PC-9 (cell line): ENCODE data around the gene TSPOAP1. TPM values are rescaled to one million over a fixed set of nuclear protein-coding genes. Genes with fewer than 3 reads are reported as not detected.

Source experiments
- BruUV-seq: library from RNA; stranded (reverse); fragments of 400-500 nt; replicated peaks from 2 replicates; lab custom pipeline; 2021; lab: Mats Ljungman, UMichigan
- CTCF ChIA-PET: fragments of 300-600 bp; sonication (Branson Sonifier 250); formaldehyde crosslinking; loops from one replicate; lab custom pipeline; 2022; ENCODE audit warnings: antibody characterized with exemption; lab: Charles Lee
- POLR2A ChIA-PET: fragments of 300-600 bp; sonication (Branson Sonifier 250); formaldehyde crosslinking; loops from one replicate; lab custom pipeline; 2022; ENCODE audit warnings: antibody characterized with exemption; ENCODE audit not compliant: unreplicated experiment; lab: Charles Lee
- DNase-seq, 2 experiments: peaks; one replicate each; pipeline versions ENCODE4 v3.0.0 to v3.0.0-alpha.2; 2015 to 2022; ENCODE audit warnings: mixed read lengths in 1 of 2
- H2AFZ ChIP-seq: fragments of 200-600 bp; sonication (generic); 2 replicates; pipeline ENCODE4 v1.8.1; 2017; ENCODE audit warnings: antibody characterized with exemption
- H3F3A ChIP-seq: fragments of 200-600 bp; sonication (generic); 2 replicates; pipeline ENCODE4 v1.8.1; 2017; ENCODE audit warnings: antibody characterized with exemption, mild to moderate bottlenecking, low read depth; ENCODE audit not compliant: insufficient read depth
- H3K27ac ChIP-seq: fragments of 200-600 bp; sonication (generic); 2 replicates; pipeline ENCODE4 v1.6.1; 2016; ENCODE audit warnings: mixed run types
- H3K27me3 ChIP-seq: fragments of 200-600 bp; sonication (generic); 2 replicates; pipeline ENCODE4 v1.6.1; 2016; ENCODE audit warnings: low read depth, mixed run types; ENCODE audit not compliant: insufficient read depth
- H3K36me3 ChIP-seq: fragments of 200-600 bp; sonication (generic); 2 replicates; pipeline ENCODE4 v1.6.1; 2016; ENCODE audit warnings: low read depth, mixed run types
- H3K4me1 ChIP-seq: fragments of 200-600 bp; sonication (generic); replicated peaks from 2 replicates; pipeline ENCODE4 v1.6.1; 2016; ENCODE audit warnings: mixed run types; ENCODE audit not compliant: insufficient read depth
- H3K4me2 ChIP-seq: fragments of 200-600 bp; sonication (generic); 2 replicates; pipeline ENCODE4 v1.6.1; 2017; ENCODE audit warnings: mixed run types
- H3K4me3 ChIP-seq: fragments of 200-600 bp; sonication (generic); 2 replicates; pipeline ENCODE4 v1.6.1; 2016; ENCODE audit warnings: mixed run types
- H3K79me2 ChIP-seq: fragments of 200-600 bp; sonication (generic); 2 replicates; pipeline ENCODE4 v1.6.1; 2017; ENCODE audit warnings: low read depth, mixed run types
- H3K9me2 ChIP-seq: fragments of 200-600 bp; sonication (generic); 2 replicates; pipeline ENCODE4 v1.8.1; 2017; ENCODE audit warnings: mild to moderate bottlenecking; ENCODE audit not compliant: insufficient read depth
- H3K9me3 ChIP-seq: fragments of 200-600 bp; sonication (generic); 2 replicates; pipeline ENCODE4 v1.8.1; 2016; ENCODE audit warnings: low read depth; ENCODE audit not compliant: insufficient read depth
- H4K20me1 ChIP-seq: fragments of 200-600 bp; sonication (generic); 2 replicates; pipeline ENCODE4 v1.8.1; 2017; ENCODE audit not compliant: insufficient read depth
- EZH2 ChIP-seq: fragments of 200-600 bp; sonication (generic); IDR thresholded peaks from 2 replicates; pipeline ENCODE4 v1.8.0; 2017; ENCODE audit warnings: antibody characterized with exemption, low read depth
- intact Hi-C: fragments of 100-400 bp; cut with micrococcal nuclease; formaldehyde crosslinking; loops from one replicate; pipeline ENCODE4 v1.10.0; 2022; ENCODE audit not compliant: unreplicated experiment
- total RNA-seq: library from RNA; stranded (reverse); gene quantifications from 2 replicates; pipeline ENCODE4 v1.2.3, GENCODE V29; 2021
- TF ChIP-seq, protein P1 (sequence below): fragments of 200-600 bp; sonication (generic); conservative IDR thresholded peaks from 2 replicates; pipeline ENCODE4 v1.6.1; 2017; ENCODE audit warnings: mixed run types, antibody characterized with exemption, mild to moderate bottlenecking, moderate library complexity

The TSPOAP1 gene
- total RNA-seq, 1 experiment from 2014 or later: 0.15 TPM

DNA sequence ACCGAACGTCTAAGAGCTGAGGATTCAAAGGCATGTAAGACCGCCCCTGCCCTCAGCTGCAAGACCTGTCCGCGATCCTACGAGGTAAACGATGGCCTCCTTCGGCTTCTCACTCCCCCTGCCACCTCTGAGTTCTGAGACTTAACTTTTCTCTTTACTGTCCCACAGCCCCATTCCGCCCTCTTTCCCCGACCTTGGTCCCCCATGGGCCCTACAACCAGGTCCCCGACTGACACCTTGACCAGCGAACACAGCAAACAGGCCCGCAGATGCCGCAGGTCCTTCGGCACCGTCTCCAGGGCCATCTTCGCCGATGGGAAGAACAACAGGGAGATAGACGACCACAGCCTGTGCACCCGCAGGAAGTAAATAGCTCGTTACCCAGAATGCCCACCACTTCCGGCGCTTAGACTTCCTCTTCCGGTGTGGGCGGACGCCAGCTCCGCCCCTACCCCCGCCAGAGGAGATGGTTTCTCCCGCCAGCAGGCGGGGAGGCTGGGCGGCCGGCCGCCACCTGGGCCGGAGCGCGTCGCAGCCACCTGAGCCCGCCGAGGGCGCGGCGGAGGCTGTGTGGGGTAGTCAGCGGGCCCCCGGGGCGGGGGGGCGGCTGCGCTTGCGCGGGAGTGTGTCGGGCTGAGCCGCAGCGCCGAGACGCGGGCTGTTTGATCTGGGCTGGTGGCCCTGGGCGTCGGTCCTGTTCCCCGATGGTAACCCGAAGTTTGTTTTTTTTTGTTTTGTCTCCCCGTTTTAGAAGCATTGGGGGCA, 23.4 kb upstream of the TSPOAP1 start, which contains the start of gene SUPT4H1:
Gene SUPT4H1 (minus strand): TSS at position 371 of the 765 bp plus-strand sequence. CDS start 66 bp downstream, at position 305.
- peaks cover 18% of the 10 kb centered on the region; the same call in 1 of the 2 replicates for H3K36me3 ChIP-seq
- H3K9me3 ChIP-seq: no peaks in the 10 kb centered on the region
- H3K4me2 ChIP-seq: peak within 1 kb of the TSS; percentile 91
- no TSS peak for BruUV-seq
- no peaks in the 10 kb centered on the region for H3K9me2 ChIP-seq
- peaks cover 9% of the 10 kb centered on the region for H3F3A ChIP-seq
- intact Hi-C loops: loop anchor here (1.0 to 2.0 kb wide), 4 partner anchors 25 to 165 kb away; partner anchors contain the start of gene RNF43
- peak within 1 kb of the TSS; percentile 96 for H2AFZ ChIP-seq
- peaks cover 16% of the 10 kb centered on the region for H3K4me1 ChIP-seq
- peak; percentile 83 to 92 for DNase-seq
- 0 out of 2 replicates have a peak, but pooled peaks cover 4% of the 10 kb centered on the region for H3K27me3 ChIP-seq
- CTCF ChIA-PET: interaction anchor here (0.6 to 2.5 kb wide), 2 partner anchors 65 to 93 kb away, joined by 8 to 20 read pairs; partner anchors contain the start of gene RNF43
- peak within 1 kb of the TSS; percentile 64 for H3K27ac ChIP-seq
- POLR2A ChIA-PET: interaction anchor here (0.6 to 1.3 kb wide), 9 partner anchors 32 to 1355 kb away, joined by 3 to 28 read pairs (median 4); partner anchors contain the start of genes PTRH2, RNF43 and VMP1
- peaks cover 14% of the 10 kb centered on the region for H3K79me2 ChIP-seq
- H4K20me1 ChIP-seq: peaks cover 3% of the 10 kb centered on the region; the same call in 1 of the 2 replicates
- TF ChIP-seq EZH2: no peak
- TF ChIP-seq, protein P1, sequence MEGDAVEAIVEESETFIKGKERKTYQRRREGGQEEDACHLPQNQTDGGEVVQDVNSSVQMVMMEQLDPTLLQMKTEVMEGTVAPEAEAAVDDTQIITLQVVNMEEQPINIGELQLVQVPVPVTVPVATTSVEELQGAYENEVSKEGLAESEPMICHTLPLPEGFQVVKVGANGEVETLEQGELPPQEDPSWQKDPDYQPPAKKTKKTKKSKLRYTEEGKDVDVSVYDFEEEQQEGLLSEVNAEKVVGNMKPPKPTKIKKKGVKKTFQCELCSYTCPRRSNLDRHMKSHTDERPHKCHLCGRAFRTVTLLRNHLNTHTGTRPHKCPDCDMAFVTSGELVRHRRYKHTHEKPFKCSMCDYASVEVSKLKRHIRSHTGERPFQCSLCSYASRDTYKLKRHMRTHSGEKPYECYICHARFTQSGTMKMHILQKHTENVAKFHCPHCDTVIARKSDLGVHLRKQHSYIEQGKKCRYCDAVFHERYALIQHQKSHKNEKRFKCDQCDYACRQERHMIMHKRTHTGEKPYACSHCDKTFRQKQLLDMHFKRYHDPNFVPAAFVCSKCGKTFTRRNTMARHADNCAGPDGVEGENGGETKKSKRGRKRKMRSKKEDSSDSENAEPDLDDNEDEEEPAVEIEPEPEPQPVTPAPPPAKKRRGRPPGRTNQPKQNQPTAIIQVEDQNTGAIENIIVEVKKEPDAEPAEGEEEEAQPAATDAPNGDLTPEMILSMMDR: no peak
- H3K4me3 ChIP-seq: peak within 1 kb of the TSS; percentile 99

DNA sequence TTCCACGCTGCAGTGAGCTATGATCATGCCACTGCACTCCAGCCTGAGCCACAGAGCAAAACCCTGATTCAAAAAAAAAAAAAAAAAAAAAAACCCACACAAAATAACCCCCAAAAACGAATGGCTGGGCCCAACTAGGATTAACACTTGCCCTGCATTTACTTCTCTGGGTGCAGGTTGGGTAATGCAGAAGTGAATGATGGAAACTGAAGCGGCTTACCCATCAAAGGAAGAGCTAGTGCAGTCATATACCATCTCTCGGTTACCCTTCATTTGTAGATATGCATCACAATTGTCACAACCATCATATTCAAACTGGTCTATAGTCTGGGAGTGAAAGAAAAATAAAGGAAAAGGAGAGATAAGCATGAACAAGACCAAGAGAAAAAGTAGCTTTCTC, 22.6 kb upstream of the TSPOAP1 start:
- no peaks in the 10 kb centered on the region for H3K9me3 ChIP-seq
- ChIA-PET POLR2A (no interaction called here), CTCF (interaction anchor here (0.6 to 2.5 kb wide), 2 partner anchors 35 to 66 kb away, joined by 3 to 20 read pairs; partner anchors contain the start of gene RNF43)
- H3K27ac ChIP-seq: no peak overlapping the region
- H4K20me1 ChIP-seq: peaks cover 3% of the 10 kb centered on the region; the same call in 1 of the 2 replicates
- H3F3A ChIP-seq: peaks cover 9% of the 10 kb centered on the region
- H3K4me2 ChIP-seq: peak overlapping the region; percentile 91
- H3K4me3 ChIP-seq: peak overlapping the region; percentile 99
- H3K36me3 ChIP-seq: peaks cover 20% of the 10 kb centered on the region; the same call in 1 of the 2 replicates
- H3K79me2 ChIP-seq: peaks cover 14% of the 10 kb centered on the region
- H2AFZ ChIP-seq: no peak overlapping the region
- intact Hi-C loops: no loop called here
- DNase-seq: no peak
- TSS peak; percentile 31 for BruUV-seq
- H3K27me3 ChIP-seq: 0 out of 2 replicates have a peak, but pooled peaks cover 4% of the 10 kb centered on the region
- H3K4me1 ChIP-seq: peaks cover 16% of the 10 kb centered on the region
- no peaks in the 10 kb centered on the region for H3K9me2 ChIP-seq
- TF ChIP-seq, protein P1: no peak

DNA sequence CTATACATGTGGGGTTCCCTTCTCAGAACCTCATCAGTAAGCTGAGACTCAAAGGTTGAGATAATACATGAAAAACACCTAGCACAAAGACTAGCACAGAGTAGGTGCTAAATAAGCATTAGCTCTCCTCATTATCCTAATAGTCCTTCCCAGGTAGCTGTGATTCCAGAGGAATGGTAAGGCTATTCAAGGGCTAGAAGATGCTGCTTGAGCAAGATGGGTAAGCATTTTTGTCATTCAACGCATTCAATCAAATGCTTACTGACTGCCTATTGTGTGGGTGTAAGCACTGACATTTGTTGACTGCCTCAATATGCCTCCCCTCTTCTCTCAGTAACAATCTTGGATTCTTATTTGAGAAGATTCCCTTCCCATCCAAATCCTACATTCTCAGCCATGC, 19.4 kb upstream of the TSPOAP1 start:
- H3K27me3 ChIP-seq: no peaks in the 10 kb centered on the region
- H2AFZ ChIP-seq: no peak overlapping the region
- H3F3A ChIP-seq: peaks cover 7% of the 10 kb centered on the region
- no TSS peak for BruUV-seq
- POLR2A ChIA-PET: no interaction called here
- no peak overlapping the region for H3K27ac ChIP-seq
- peaks cover 29% of the 10 kb centered on the region; the same call in 1 of the 2 replicates for H3K36me3 ChIP-seq
- no peak overlapping the region for H3K4me2 ChIP-seq
- H3K9me3 ChIP-seq: no peaks in the 10 kb centered on the region
- peaks cover 10% of the 10 kb centered on the region for H3K4me1 ChIP-seq
- no peak overlapping the region for H3K4me3 ChIP-seq
- peaks cover 14% of the 10 kb centered on the region for H3K79me2 ChIP-seq
- CTCF ChIA-PET: no interaction called here
- peaks cover 3% of the 10 kb centered on the region; the same call in 1 of the 2 replicates for H4K20me1 ChIP-seq
- H3K9me2 ChIP-seq: no peaks in the 10 kb centered on the region
- DNase-seq: no peak
- TF ChIP-seq, protein P1: no peak
- intact Hi-C loops: no loop called here
